Peyer's patch (tissue), 4 donors: ENCODE data around the gene RHOF. TPM values are rescaled to one million over a fixed set of nuclear protein-coding genes. Genes with fewer than 3 reads are reported as not detected.

Experiments
- DNase-seq, 3 donors: peaks; one replicate each; pipeline ENCODE4 v3.0.0-alpha.2; 2017 to 2019
- H3K27ac ChIP-seq, 4 donors: fragments of 200-600 bp; sonication (generic); one replicate each; pipeline ENCODE4 v1.5.1; 2016 to 2019
- H3K27me3 ChIP-seq, 2 donors: fragments of 200-600 bp; sonication (generic); one replicate each; pipeline ENCODE4 v1.5.1; 2019
- H3K36me3 ChIP-seq, 3 donors: fragments of 200-600 bp; sonication (generic); one replicate each; pipeline ENCODE4 v1.5.1; 2016 to 2019
- H3K4me1 ChIP-seq, 4 donors: fragments of 200-600 bp; sonication (generic); one replicate each; pipeline ENCODE4 v1.5.1; 2016 to 2019
- H3K4me3 ChIP-seq, 4 donors: fragments of 200-600 bp; sonication (generic); 1 replicate in 3 of 4; 2 replicates in 1 of 4; pipeline ENCODE4 v1.5.1; 2016 to 2019; ENCODE audit warnings: mild to moderate bottlenecking in 1 of 4
- H3K9me3 ChIP-seq, 4 donors: fragments of 200-600 bp; sonication (generic); one replicate each; pipeline ENCODE4 v1.5.1; 2016 to 2019; ENCODE audit warnings: mild to moderate bottlenecking in 1 of 4
- POLR2A ChIP-seq, 2 donors: fragments of 450-650 bp; IDR thresholded peaks; one replicate each; pipeline ENCODE4 v1.5.1; 2017; ENCODE audit warnings: antibody characterized with exemption in 2 of 2, mild to moderate bottlenecking in 2 of 2, moderate library complexity in 2 of 2
- total RNA-seq, 4 donors: library from RNA; depleted of rRNA; stranded (reverse); fragments of >200 nt; gene quantifications; one replicate each; pipeline ENCODE4 v1.1.0, GENCODE V29; 2016
- TF ChIP-seq, protein P1 (sequence below), 6 experiments: fragments of 450-650 bp in 4 of 6; fragments of 200-600 bp in 2 of 6; sonication (generic) in 1 of 6; IDR thresholded peaks; one replicate each; pipeline ENCODE4 v1.5.1; 2017 to 2019; ENCODE audit warnings: antibody characterized with exemption in 6 of 6, mild to moderate bottlenecking in 3 of 6, moderate library complexity in 1 of 6

RHOF gene
- total RNA-seq, 4 donors from 2014 or later, result 31.4 to 134 (median 91.0) TPM

DNA sequence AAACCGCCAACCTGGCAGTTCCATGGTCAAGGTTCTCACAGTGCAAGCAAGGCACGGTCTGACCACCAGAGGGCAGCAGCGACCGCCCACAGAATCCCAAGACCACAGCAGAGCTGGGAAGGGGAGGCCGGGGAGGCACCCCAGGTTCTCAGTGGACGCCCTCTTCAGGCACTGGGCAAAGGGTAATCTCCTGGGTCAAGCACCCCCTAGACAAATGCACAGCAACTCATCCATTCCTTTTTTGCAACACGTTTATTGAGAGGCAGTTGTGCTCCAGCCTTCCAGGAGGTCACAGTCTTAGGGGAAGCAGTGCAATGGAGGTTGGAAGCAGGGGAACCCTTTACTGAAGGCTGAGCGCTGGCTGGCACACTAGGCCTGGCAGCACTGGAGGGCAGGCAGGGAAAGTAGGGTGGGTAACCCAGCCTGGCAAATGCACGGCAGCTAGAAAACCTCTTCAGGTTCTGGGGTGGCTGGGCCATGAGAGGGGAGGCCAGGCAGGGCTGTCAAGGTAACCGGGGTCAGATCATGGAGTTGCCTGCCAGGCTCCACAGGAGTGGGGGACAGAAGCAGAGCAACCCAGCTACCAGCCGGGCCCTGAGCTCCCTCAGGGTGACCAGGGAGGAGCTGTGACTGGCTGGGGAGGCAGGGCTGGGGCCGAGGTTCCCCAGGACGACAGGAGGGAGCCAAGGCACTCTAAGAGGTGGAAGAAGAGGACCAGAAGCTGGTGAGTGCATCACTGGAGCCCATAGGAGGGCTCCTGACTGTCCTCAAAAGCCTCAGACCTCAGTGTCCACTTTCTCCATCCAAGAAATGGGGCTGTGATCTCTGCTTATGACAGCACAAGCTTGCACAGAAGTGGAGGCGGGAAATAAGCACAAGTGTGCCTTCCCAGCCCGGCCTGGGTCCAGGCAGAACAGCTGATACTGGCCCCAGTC is 1.8 kb upstream of the RHOF start:
- peaks cover 7 to 84% (median 33%) of the 10 kb centered on the region in 4 donors for H3K4me1 ChIP-seq
- H3K9me3 ChIP-seq, result no peaks in the 10 kb centered on the region
- peak overlapping the region in 3 of 4 donors; percentile 69 to 77 (median 72) for H3K4me3 ChIP-seq
- TF ChIP-seq POLR2A (IDR thresholded peaks at IDR 0.05), result peak in 1 of 2 donors; percentile 16
- TF ChIP-seq, protein P1, sequence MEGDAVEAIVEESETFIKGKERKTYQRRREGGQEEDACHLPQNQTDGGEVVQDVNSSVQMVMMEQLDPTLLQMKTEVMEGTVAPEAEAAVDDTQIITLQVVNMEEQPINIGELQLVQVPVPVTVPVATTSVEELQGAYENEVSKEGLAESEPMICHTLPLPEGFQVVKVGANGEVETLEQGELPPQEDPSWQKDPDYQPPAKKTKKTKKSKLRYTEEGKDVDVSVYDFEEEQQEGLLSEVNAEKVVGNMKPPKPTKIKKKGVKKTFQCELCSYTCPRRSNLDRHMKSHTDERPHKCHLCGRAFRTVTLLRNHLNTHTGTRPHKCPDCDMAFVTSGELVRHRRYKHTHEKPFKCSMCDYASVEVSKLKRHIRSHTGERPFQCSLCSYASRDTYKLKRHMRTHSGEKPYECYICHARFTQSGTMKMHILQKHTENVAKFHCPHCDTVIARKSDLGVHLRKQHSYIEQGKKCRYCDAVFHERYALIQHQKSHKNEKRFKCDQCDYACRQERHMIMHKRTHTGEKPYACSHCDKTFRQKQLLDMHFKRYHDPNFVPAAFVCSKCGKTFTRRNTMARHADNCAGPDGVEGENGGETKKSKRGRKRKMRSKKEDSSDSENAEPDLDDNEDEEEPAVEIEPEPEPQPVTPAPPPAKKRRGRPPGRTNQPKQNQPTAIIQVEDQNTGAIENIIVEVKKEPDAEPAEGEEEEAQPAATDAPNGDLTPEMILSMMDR (IDR thresholded peaks at IDR 0.05), result peak; percentile 90 to 99 (median 98)
- peak overlapping the region; percentile 96 to 100 (median 100) for H3K27ac ChIP-seq
- peak; percentile 92 to 97 (median 95) for DNase-seq
- H3K27me3 ChIP-seq, result no peaks in the 10 kb centered on the region
- peaks cover 0 to 12% (median 0%) of the 10 kb centered on the region in 3 donors for H3K36me3 ChIP-seq

- H3K9me3 ChIP-seq, result no peaks in the 10 kb centered on the region
- peak in 1 of 3 donors; percentile 70 for DNase-seq
- no peaks in the 10 kb centered on the region for H3K27me3 ChIP-seq
- TF ChIP-seq, protein P1 (IDR thresholded peaks at IDR 0.05), result no peak
- peak in 1 of 2 donors; percentile 2 for TF ChIP-seq POLR2A (IDR thresholded peaks at IDR 0.05)
- H3K4me1 ChIP-seq, result peaks cover 7 to 85% (median 36%) of the 10 kb centered on the region in 4 donors
- H3K27ac ChIP-seq, result peak overlapping the region; percentile 96 to 100 (median 100)
- peaks cover 0 to 12% (median 0%) of the 10 kb centered on the region in 3 donors for H3K36me3 ChIP-seq
- peak overlapping the region; percentile 2 to 77 (median 70) for H3K4me3 ChIP-seq
Measured at GRCh38 chr12:121794534-121795033, 1.1 kb upstream of the RHOF start.

DNA sequence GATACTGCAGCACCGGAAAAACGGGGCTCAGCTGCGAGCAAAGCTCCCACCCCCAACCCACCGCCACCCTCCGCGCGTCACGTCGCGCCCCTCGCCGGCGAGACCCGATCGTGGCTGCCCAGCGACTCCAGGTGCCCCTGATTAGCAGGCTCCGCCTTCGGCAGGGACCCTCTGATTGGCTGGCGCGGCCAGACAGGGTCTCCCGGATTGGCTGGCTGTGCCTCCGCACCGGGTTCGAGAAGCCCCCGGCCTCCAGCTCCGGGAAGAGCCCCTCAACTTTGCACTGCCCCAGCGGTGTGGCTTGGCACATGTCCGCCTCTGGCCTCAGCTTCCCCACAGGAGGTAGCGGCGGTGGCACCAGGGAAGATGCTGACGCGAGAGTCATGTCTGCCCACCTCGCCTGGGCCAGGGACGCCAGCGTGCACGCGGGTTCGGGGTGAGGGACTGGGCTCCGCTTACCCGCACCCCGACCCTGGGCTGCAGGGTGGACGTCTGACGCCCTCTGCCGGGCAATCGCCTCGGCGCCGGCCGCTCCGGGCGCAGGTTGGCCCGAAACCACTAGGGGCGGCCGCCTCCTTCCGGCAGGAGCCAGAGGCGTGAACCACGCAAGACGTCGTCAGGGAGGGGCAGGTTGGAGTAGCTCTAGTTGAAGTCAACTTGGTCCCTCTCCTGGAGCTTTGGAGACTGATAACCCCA is 498 bp upstream of the RHOF start:
- Histone ChIP-seq H3K9me3 (no peaks in the 10 kb centered on the region), H3K36me3 (peaks cover 0 to 12% (median 0%) of the 10 kb centered on the region in 3 donors), H3K4me3 (peak overlapping the region; percentile 69 to 82 (median 74)), H3K27me3 (no peaks in the 10 kb centered on the region), H3K27ac (peak overlapping the region; percentile 96 to 100 (median 100)), H3K4me1 (peaks cover 7 to 81% (median 36%) of the 10 kb centered on the region in 4 donors)
- peak; percentile 91 to 97 (median 97) for DNase-seq
- peak in 1 of 2 donors; percentile 62 for TF ChIP-seq POLR2A (IDR thresholded peaks at IDR 0.05)
- TF ChIP-seq, protein P1 (IDR thresholded peaks at IDR 0.05), result peak; percentile 100

- no peaks in the 10 kb centered on the region for H3K27me3 ChIP-seq
- peak in 1 of 2 donors; percentile 10 for TF ChIP-seq POLR2A (IDR thresholded peaks at IDR 0.05)
- TF ChIP-seq, protein P1 (IDR thresholded peaks at IDR 0.05), result peak in 1 of 6 experiments; percentile 3
- H3K36me3 ChIP-seq, result peaks cover 0 to 12% (median 0%) of the 10 kb centered on the region in 3 donors
- H3K4me1 ChIP-seq, result peaks cover 7 to 78% (median 40%) of the 10 kb centered on the region in 4 donors
- peak overlapping the region; percentile 69 to 82 (median 74) for H3K4me3 ChIP-seq
- DNase-seq, result peak; percentile 72 to 83 (median 73)
- H3K9me3 ChIP-seq, result no peaks in the 10 kb centered on the region
- H3K27ac ChIP-seq, result peak overlapping the region; percentile 96 to 100 (median 98)
Measured at GRCh38 chr12:121792607-121793439, 665 bp downstream of the RHOF start.
